ENCODE data around the gene SERPINB2.
"Not testable (repeated sequence)": the region's sequence is repeated elsewhere in the genome, so short reads cannot be mapped to it uniquely, and the experiment has no call there.

SERPINB2 gene

DNA sequence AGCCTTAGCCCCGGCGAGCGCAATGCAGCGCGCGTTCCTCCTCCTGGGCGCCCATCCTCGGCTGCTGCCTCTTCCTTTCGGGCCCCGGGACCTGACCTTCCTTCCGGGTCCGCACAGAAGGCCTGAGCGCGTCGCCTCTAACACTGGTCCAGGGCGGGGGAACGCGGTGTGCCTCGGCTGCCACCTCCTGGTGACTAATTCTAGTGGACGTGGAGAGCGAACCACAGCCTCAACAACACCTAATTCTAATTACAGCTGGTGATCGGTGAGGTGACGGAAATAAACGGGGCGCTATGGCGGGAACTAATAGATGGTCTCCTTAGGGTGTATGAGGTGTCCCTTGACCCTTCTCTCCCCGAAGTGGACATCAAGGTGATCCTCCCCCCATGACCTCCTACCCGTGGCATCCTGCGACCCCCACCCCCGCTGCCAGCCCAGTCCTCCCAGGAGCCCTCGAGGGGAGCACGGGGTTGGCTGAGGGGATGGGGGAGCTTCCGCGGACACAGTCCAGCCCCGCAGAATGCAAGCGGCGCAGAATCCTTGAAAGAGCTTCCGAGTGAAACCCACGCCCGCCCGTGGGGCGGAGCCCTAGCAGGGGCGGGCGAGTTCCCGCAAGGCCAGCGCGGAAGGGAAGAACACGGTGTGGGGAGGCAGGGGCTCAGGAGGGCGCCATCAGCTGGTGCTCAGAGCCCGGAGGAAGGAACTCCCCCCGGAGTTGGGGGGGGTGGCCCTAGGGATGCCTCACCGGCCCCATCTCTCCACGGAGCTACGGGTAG lies 48.8 kb downstream of the SERPINB2 start:
- DNase-seq (ENCODE audit: low read depth): peak; percentile 24

DNA sequence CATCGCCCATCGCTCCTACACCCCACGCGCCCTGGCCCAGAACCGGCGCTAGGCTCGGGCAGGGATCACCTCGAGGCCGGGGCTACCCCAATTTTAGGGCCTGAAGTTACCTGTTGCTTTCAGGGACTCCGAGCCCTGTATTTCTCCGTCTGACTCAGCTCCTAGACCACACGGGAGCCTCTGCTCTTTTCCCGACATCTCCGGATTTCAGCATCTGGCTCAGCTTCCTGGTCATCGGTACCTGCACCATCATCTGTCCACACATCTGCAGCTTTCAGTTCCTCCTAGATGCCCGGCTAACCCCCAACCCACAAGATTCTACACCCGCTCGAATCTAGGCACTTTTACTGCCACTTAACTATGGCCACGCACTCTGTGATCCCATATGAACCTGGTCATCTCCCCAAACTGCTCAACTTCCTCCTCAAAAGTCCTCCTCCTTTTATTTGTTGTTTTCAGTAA lies 49.5 kb downstream of the SERPINB2 start:
- DNase-seq (ENCODE audit: low read depth): no peak

DNA sequence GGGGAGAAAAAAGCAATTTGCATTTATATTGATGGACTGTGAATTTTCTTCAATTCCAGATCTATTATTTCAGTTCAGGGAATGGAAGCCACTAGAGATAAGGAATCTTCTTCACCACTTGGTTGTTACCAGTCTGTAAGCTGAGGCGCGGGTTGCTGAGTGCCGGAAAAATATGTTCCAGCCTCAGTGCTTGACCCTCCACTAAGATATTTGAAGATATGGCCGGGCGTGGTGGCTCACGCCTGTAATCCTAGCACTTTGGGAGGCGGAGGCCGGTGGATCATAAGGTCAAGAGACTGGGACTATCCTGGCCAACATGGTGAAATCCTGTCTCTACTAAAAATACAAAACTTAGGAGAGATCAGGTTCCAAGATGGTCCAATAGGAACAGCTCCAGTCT lies 52.5 kb downstream of the SERPINB2 start:
- no peak for DNase-seq (ENCODE audit: low read depth)

GRCh38 chr18:63940543-63941050 lies 53.1 kb downstream of the SERPINB2 start:
- not testable (repeated sequence) for DNase-seq (ENCODE audit: low read depth)

DNA sequence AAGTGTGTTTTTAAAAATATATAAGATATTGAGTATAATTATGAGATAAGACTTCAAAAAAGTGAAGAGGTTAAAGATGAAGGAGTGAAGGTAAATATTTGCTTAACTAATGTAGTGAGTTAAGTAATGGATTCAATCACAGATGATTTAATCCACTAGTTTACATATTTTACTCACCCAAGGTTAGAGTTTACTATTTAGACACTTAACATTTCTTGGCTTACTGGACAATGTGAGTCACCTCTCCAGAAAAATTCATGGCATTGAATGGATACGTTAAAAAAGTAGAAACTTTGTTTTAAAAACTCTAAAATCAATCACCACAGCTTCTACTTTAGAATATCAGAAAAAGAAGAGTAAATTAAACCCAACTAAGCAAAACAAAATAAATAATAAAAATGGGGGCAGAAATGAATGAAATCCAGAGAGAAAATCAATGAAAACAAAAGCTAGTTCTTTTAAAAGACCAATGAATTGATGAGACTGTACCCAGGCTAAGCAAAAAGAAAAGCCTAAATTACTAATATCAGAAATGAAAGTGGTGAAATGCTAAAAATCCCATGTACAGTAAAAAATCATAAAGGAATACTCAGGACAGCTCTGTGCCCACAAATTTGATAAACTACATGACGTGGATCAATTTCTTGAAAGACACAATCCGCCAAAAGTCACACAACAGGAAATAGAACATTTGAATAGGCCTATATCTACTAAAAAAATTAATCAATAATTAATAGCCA lies 59.7 kb downstream of the SERPINB2 start:
- no peak for DNase-seq (ENCODE audit: low read depth)

DNA sequence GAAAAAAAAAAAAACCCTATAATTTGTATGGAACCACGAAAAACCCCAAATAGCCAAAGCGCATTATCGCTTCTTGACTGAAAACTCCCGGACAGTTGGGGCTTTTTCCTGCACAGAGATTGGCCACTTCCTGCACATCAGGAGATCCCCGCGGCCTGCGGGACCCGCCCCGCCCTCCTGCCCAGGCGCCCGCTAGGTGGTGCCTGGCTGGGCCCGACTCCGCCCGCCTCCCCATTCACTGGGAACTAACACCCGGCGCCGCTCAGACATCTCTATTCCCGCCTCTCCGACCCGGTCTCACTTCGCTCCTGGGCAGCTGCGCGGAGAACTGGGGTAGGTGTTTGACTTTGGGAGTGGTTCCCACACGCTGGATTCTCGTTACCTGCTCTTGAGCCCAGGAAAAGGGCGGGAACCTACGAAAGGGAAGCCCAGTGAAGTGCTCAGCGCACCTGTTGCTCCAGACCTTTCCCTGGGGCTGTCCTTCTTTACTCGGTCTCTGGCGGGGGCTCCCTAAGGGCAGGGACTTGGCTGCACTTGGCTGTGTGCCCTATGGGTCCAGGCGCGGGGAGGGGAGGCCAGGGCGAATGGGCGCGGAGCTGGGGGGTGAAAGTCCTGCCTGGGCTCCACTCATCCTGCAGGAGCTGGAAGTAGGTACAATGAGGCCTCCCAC lies 61.7 kb downstream of the SERPINB2 start, which contains the start of gene HMSD:
TSS of gene HMSD (plus strand) at position 234 of the 670 bp plus-strand sequence. CDS start 4,155 bp downstream, outside the sequence.
- peak; percentile 33 for DNase-seq (ENCODE audit: low read depth)

DNA sequence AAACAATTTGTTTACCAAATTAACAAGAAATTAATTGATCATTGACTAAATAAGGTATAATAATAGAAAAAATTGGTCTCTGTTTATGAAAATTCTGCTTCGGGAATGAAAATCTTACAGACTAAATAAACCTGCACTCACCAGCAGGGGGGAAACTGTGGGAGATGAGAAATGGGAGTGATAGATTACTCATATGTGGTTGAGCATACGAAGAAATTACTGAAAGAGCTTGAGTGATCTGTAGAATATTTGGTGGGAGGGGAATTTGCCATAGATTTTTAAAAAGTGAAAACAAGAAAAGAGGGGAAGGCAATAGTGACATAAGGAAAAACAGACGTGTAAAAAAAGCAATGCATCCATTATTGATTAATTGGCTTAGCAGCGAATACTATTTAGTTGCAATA lies 63.8 kb downstream of the SERPINB2 start:
- no peak for DNase-seq (ENCODE audit: low read depth)
